T-cell (primary cell): Measurements from ENCODE around the gene AHNAK. TPM values are rescaled to one million over a fixed set of nuclear protein-coding genes. Genes with fewer than 3 reads are reported as not detected.

Experiments
- ATAC-seq, 4 experiments: fragments of 200-7000 bp in 3 of 4; fragments of 150-1000 bp in 1 of 4; cut with Tn5 transposase; replicated peaks in 1 of 4; 1 replicate in 3 of 4; 2 replicates in 1 of 4; pipeline ENCODE4 v1.10.0; 2021; ENCODE audit warnings: moderate library complexity in 3 of 4, mild to moderate bottlenecking in 2 of 4, moderate number of reproducible peaks in 1 of 4
- CTCF ChIA-PET, 2 donors: fragments of 300-600 bp; sonication (Branson Sonifier 250); formaldehyde crosslinking; loops; one replicate each; lab custom pipeline; 2022; ENCODE audit warnings: antibody characterized with exemption in 2 of 2; lab: Charles Lee
- POLR2A ChIA-PET, 2 donors: fragments of 300-600 bp; sonication (Branson Sonifier 250); formaldehyde crosslinking; loops; one replicate each; lab custom pipeline; 2022; ENCODE audit warnings: antibody characterized with exemption in 2 of 2; lab: Charles Lee
- DNase-seq, 35 experiments: peaks; one replicate each; pipeline versions ENCODE4 v3.0.0 to v3.0.0-alpha.2; 2013 to 2023
- H3K27ac ChIP-seq: one replicate; pipeline ENCODE4 v1.5.1; 2013; ENCODE audit warnings: low read length
- H3K27me3 ChIP-seq, 2 experiments: replicated peaks in 1 of 2; 1 replicate in 1 of 2; 2 replicates in 1 of 2; pipeline versions ENCODE4 v1.6.1 to v1.7.0; 2013; ENCODE audit warnings: low read length in 1 of 2, mixed read lengths in 1 of 2; ENCODE audit not compliant: control insufficient read depth in 2 of 2, insufficient read depth in 2 of 2; ENCODE audit errors: extremely low read depth in 1 of 2
- H3K36me3 ChIP-seq, 2 donors: 1 replicate in 1 of 2; 2 replicates in 1 of 2; pipeline versions ENCODE4 v1.6.1 to v1.7.0; 2013; ENCODE audit warnings: low read length in 1 of 2; ENCODE audit not compliant: control insufficient read depth in 2 of 2, insufficient read depth in 1 of 2; ENCODE audit errors: extremely low read depth in 1 of 2
- H3K4me1 ChIP-seq, 2 experiments: 1 replicate in 1 of 2; 2 replicates in 1 of 2; pipeline versions ENCODE4 v1.6.1 to v1.7.0; 2013; ENCODE audit warnings: low read length in 2 of 2, mixed read lengths in 1 of 2; ENCODE audit not compliant: insufficient read depth in 2 of 2, control insufficient read depth in 1 of 2; ENCODE audit errors: extremely low read depth in 1 of 2
- H3K4me3 ChIP-seq, 2 donors: 1 replicate in 1 of 2; 2 replicates in 1 of 2; pipeline versions ENCODE4 v1.5.1 to v1.7.0; 2013; ENCODE audit warnings: mild to moderate bottlenecking in 2 of 2, low read length in 1 of 2, moderate library complexity in 1 of 2; ENCODE audit not compliant: control insufficient read depth in 1 of 2; ENCODE audit errors: extremely low read depth in 1 of 2
- H3K9me3 ChIP-seq: 2 replicates; pipeline ENCODE4 v1.7.0; 2013
- H3K27ac Mint-ChIP-seq, 2 donors: one replicate each; pipeline ENCODE4 v1.8.0; 2020 to 2021; ENCODE audit warnings: mild to moderate bottlenecking in 2 of 2, mixed read lengths in 2 of 2
- H3K27me3 Mint-ChIP-seq, 2 donors: one replicate each; pipeline ENCODE4 v1.8.0; 2021 to 2022; ENCODE audit warnings: mixed read lengths in 2 of 2
- H3K36me3 Mint-ChIP-seq: one replicate; pipeline ENCODE4 v1.8.0; 2021; ENCODE audit warnings: mixed read lengths
- H3K4me1 Mint-ChIP-seq, 3 donors: one replicate each; pipeline ENCODE4 v1.8.0; 2020 to 2022; ENCODE audit warnings: mixed read lengths in 3 of 3, mild to moderate bottlenecking in 1 of 3
- H3K4me3 Mint-ChIP-seq, 3 donors: one replicate each; pipeline ENCODE4 v1.8.0; 2020 to 2022; ENCODE audit warnings: mild to moderate bottlenecking in 3 of 3, mixed read lengths in 3 of 3, moderate library complexity in 3 of 3
- H3K9me3 Mint-ChIP-seq, 3 donors: one replicate each; pipeline ENCODE4 v1.8.0; 2020 to 2022; ENCODE audit warnings: mixed read lengths in 3 of 3
- WGBS: methylation state at CpG from one replicate; pipeline ENCODE4 v1.1.5; 2013; ENCODE audit warnings: missing lambda C conversion rate; ENCODE audit not compliant: insufficient coverage; 5-methylcytosine and 5-hydroxymethylcytosine counted together
- total RNA-seq, 35 experiments: library from RNA in 6 of 35; stranded (reverse) in 6 of 35; fragments of 120-200 nt in 1 of 35; gene quantifications; one replicate each; pipeline versions ENCODE4 v1.2.1 to v1.2.4 and lab custom pipeline; 2013 to 2026

Gene AHNAK
- total RNA-seq, 5 donors from 2014 or later (not counting 1 experiment from before 2014, with no cell fraction given): 267 to 636 (median 395) TPM

GRCh38 chr11:62463121-62463542 is 83.5 kb downstream of the AHNAK start:
- CTCF ChIA-PET: no interaction called here
- no peaks in the 10 kb centered on the region for H3K9me3 ChIP-seq
- Mint-ChIP-seq H3K36me3 (no peaks in the 10 kb centered on the region), H3K27me3 (no peaks in the 10 kb centered on the region), H3K4me1 (peaks cover 0 to 5% (median 0%) of the 10 kb centered on the region in 3 donors), H3K9me3 (no peaks in the 10 kb centered on the region), H3K27ac (no peak overlapping the region), H3K4me3 (peak overlapping the region in 1 of 3 donors; percentile 28)
- POLR2A ChIA-PET: interaction anchor here in 1 of 2 donors (0.7 kb wide), 1 partner anchor 62 kb away, joined by 6 read pairs; no protein-coding TSS in a partner anchor
- no peak overlapping the region for H3K27ac ChIP-seq
- no peak overlapping the region for H3K4me3 ChIP-seq
- 36% methylated on average over 5 of the region's 6 CpGs for WGBS
- H3K36me3 ChIP-seq: no peaks in the 10 kb centered on the region
- peaks cover 0 to 4% of the 10 kb centered on the region in 2 experiments for H3K4me1 ChIP-seq
- DNase-seq (no peak), ATAC-seq (no peak)
- no peaks in the 10 kb centered on the region for H3K27me3 ChIP-seq

- Mint-ChIP-seq H3K27me3 (no peaks in the 10 kb centered on the region), H3K36me3 (no peaks in the 10 kb centered on the region), H3K9me3 (no peaks in the 10 kb centered on the region), H3K4me3 (no peak overlapping the region), H3K27ac (no peak overlapping the region), H3K4me1 (peaks cover 0 to 5% (median 0%) of the 10 kb centered on the region in 3 donors)
- peaks cover 0 to 4% of the 10 kb centered on the region in 2 experiments for H3K4me1 ChIP-seq
- no peaks in the 10 kb centered on the region for H3K36me3 ChIP-seq
- no peak overlapping the region for H3K27ac ChIP-seq
- ChIA-PET CTCF (no interaction called here), POLR2A (interaction anchor here in 1 of 2 donors (0.7 kb wide), 1 partner anchor 61 kb away, joined by 6 read pairs; no protein-coding TSS in a partner anchor)
- no peak for ATAC-seq
- 100% methylated on average over 1 of the region's 9 CpGs for WGBS
- H3K9me3 ChIP-seq: no peaks in the 10 kb centered on the region
- no peaks in the 10 kb centered on the region for H3K27me3 ChIP-seq
- no peak overlapping the region for H3K4me3 ChIP-seq
- DNase-seq: no peak
Measured at GRCh38 chr11:62462508-62462892, 84.1 kb downstream of the AHNAK start.

DNA sequence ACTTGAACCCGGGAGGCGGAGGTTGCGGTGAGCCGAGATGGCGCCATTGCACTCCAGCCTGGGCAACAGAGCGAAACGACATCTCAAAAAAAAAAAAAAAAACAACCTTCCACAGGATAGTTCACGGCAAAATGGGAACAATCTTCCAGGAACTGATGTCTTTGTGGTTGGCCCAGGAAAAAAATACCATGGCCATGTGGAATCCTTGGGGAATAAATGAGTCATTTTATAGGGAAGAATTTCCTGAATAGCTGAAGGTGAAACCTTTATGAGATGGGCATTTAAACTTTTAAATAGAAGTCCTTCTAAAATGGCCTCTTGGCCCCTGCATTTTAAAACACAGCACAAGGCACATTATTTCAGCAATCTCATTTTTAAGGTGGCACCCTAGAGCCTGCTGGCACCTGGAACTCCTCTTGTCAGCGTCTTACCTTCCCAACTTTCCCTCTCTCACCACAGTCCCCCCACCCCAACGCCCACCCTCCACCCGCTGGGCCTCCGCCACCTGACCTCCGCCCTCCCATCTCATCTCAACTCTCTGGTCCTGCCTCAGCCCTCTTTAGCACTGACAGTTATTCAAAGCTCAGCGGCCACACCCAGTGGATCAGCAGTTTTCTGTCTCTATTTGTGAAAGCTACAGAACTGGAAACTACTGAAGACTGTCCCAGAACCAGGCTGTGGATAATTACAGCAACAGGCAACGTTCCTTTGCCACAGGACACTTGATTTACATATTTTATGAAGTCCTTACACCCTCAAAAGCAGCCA is 84.7 kb downstream of the AHNAK start:
- Histone ChIP-seq H3K4me1 (peaks cover 0 to 4% of the 10 kb centered on the region in 2 experiments), H3K36me3 (no peaks in the 10 kb centered on the region), H3K27me3 (no peaks in the 10 kb centered on the region), H3K9me3 (no peaks in the 10 kb centered on the region), H3K4me3 (no peak overlapping the region), H3K27ac (no peak overlapping the region)
- ATAC-seq: no peak
- H3K36me3 Mint-ChIP-seq: no peaks in the 10 kb centered on the region
- no peaks in the 10 kb centered on the region for H3K9me3 Mint-ChIP-seq
- H3K27me3 Mint-ChIP-seq: no peaks in the 10 kb centered on the region
- H3K4me3 Mint-ChIP-seq: no peak overlapping the region
- H3K27ac Mint-ChIP-seq: no peak overlapping the region
- H3K4me1 Mint-ChIP-seq: peaks cover 0 to 5% (median 0%) of the 10 kb centered on the region in 3 donors
- 66% methylated on average over 5 of the region's 15 CpGs for WGBS
- DNase-seq: no peak
- ChIA-PET POLR2A (interaction anchor here in 1 of 2 donors (0.7 kb wide), 2 partner anchors 14 to 40 kb away, joined by 5 to 7 read pairs; no protein-coding TSS in a partner anchor), CTCF (interaction anchor here in 1 of 2 donors (0.6 kb wide), 1 partner anchor 37 kb away, joined by 6 read pairs; no protein-coding TSS in a partner anchor)

GRCh38 chr11:62459080-62459479 is 87.5 kb downstream of the AHNAK start:
- WGBS: no CpG with 5 or more reads among the region's 1 CpG
- H3K4me1 Mint-ChIP-seq: peaks cover 0 to 5% (median 0%) of the 10 kb centered on the region in 3 donors
- H3K4me3 ChIP-seq: no peak overlapping the region
- no peak overlapping the region for H3K4me3 Mint-ChIP-seq
- H3K36me3 ChIP-seq: no peaks in the 10 kb centered on the region
- no peak overlapping the region for H3K27ac Mint-ChIP-seq
- no peak overlapping the region for H3K27ac ChIP-seq
- CTCF ChIA-PET: interaction anchor here in 1 of 2 donors (0.5 kb wide), 1 partner anchor 21 kb away, joined by 3 read pairs; no protein-coding TSS in a partner anchor
- H3K27me3 ChIP-seq: no peaks in the 10 kb centered on the region
- ATAC-seq: no peak
- H3K9me3 ChIP-seq: no peaks in the 10 kb centered on the region
- H3K4me1 ChIP-seq: peaks cover 0 to 4% of the 10 kb centered on the region in 2 experiments
- no peaks in the 10 kb centered on the region for H3K27me3 Mint-ChIP-seq
- no peak for DNase-seq
- H3K9me3 Mint-ChIP-seq: no peaks in the 10 kb centered on the region
- no peaks in the 10 kb centered on the region for H3K36me3 Mint-ChIP-seq
- POLR2A ChIA-PET: no interaction called here

GRCh38 chr11:62458212-62459002 is 88.2 kb downstream of the AHNAK start:
- Mint-ChIP-seq H3K4me3 (no peak overlapping the region), H3K36me3 (no peaks in the 10 kb centered on the region), H3K4me1 (peaks cover 0 to 4% (median 0%) of the 10 kb centered on the region in 3 donors), H3K27ac (no peak overlapping the region), H3K27me3 (no peaks in the 10 kb centered on the region), H3K9me3 (no peaks in the 10 kb centered on the region)
- H3K36me3 ChIP-seq: no peaks in the 10 kb centered on the region
- no peak overlapping the region for H3K27ac ChIP-seq
- no peak overlapping the region for H3K4me3 ChIP-seq
- no CpG with 5 or more reads among the region's 4 CpGs for WGBS
- no peaks in the 10 kb centered on the region for H3K9me3 ChIP-seq
- peaks cover 0 to 3% of the 10 kb centered on the region in 2 experiments for H3K4me1 ChIP-seq
- CTCF ChIA-PET: interaction anchor here (0.5 to 0.6 kb wide), 3 partner anchors 21 to 1963 kb away, joined by 3 read pairs; no protein-coding TSS in a partner anchor
- POLR2A ChIA-PET: interaction anchor here in 1 of 2 donors (0.7 kb wide), 1 partner anchor 881 kb away, joined by 8 read pairs; no protein-coding TSS in a partner anchor
- ATAC-seq: no peak
- DNase-seq: no peak
- H3K27me3 ChIP-seq: no peaks in the 10 kb centered on the region

- no peaks in the 10 kb centered on the region for H3K27me3 ChIP-seq
- no peak overlapping the region for H3K4me3 ChIP-seq
- H3K27me3 Mint-ChIP-seq: no peaks in the 10 kb centered on the region
- no peaks in the 10 kb centered on the region for H3K9me3 ChIP-seq
- no peaks in the 10 kb centered on the region for H3K9me3 Mint-ChIP-seq
- H3K4me3 Mint-ChIP-seq: no peak overlapping the region
- no CpG with 5 or more reads among the region's 4 CpGs for WGBS
- CTCF ChIA-PET: interaction anchor here (0.6 kb wide), 2 partner anchors 369 to 1964 kb away, joined by 3 read pairs; no protein-coding TSS in a partner anchor
- no peak for DNase-seq
- H3K4me1 ChIP-seq: no peaks in the 10 kb centered on the region
- H3K27ac Mint-ChIP-seq: no peak overlapping the region
- no peak for ATAC-seq
- no peak overlapping the region for H3K27ac ChIP-seq
- H3K36me3 Mint-ChIP-seq: no peaks in the 10 kb centered on the region
- no peaks in the 10 kb centered on the region for H3K36me3 ChIP-seq
- no peaks in the 10 kb centered on the region for H3K4me1 Mint-ChIP-seq
- POLR2A ChIA-PET: interaction anchor here in 1 of 2 donors (0.7 kb wide), 1 partner anchor 880 kb away, joined by 8 read pairs; no protein-coding TSS in a partner anchor
Measured at GRCh38 chr11:62457478-62457877, 89.1 kb downstream of the AHNAK start.
